GM21390 (cell line): ENCODE results near the gene CCDC78.

Experiments
- ATAC-seq: cut with Tn5 transposase; IDR thresholded peaks from one replicate; pipeline ENCODE4 v1.9.1; 2021; ENCODE audit not compliant: unreplicated experiment

Gene CCDC78

GRCh38 chr16:680967-681745 lies 45.1 kb downstream of the CCDC78 start:
- ATAC-seq, result no peak

GRCh38 chr16:680625-680945 lies 45.7 kb downstream of the CCDC78 start:
- ATAC-seq, result no peak

- peak; percentile 37 for ATAC-seq
These were observed 46.2 kb downstream of the CCDC78 start, which contains the start of gene STUB1 for GRCh38 chr16:679814-680624. TSS of gene STUB1 (plus strand) at chr16:680410. CDS start at chr16:680526, 116 bp downstream.

- ATAC-seq, result no peak
These were observed 47.1 kb downstream of the CCDC78 start for GRCh38 chr16:678858-679813.

- ATAC-seq, result no peak
These were observed 47.9 kb downstream of the CCDC78 start for GRCh38 chr16:678209-678857.

- ATAC-seq, result no peak
These were observed 48.7 kb downstream of the CCDC78 start for GRCh38 chr16:677316-678190.

- ATAC-seq, result no peak
These were observed 49.3 kb downstream of the CCDC78 start for GRCh38 chr16:676913-677312.

- no peak for ATAC-seq
These were observed 49.7 kb downstream of the CCDC78 start for GRCh38 chr16:676565-676902.

GRCh38 chr16:675884-676564 lies 50.2 kb downstream of the CCDC78 start:
- ATAC-seq, result no peak

GRCh38 chr16:674968-675883 lies 51.0 kb downstream of the CCDC78 start, which contains the start of gene RHBDL1:
TSS of gene RHBDL1 (plus strand) at chr16:675671. CDS start at chr16:675791, 120 bp downstream.
- ATAC-seq, result no peak

GRCh38 chr16:674214-674881 lies 51.9 kb downstream of the CCDC78 start:
- no peak for ATAC-seq

GRCh38 chr16:673399-673991 lies 52.7 kb downstream of the CCDC78 start:
- no peak for ATAC-seq

GRCh38 chr16:672851-673250 lies 53.4 kb downstream of the CCDC78 start:
- ATAC-seq, result no peak
